Fibroblast of skin of right biceps (primary cell): Measurements from ENCODE around the gene RXRA.

ENCODE experiments used
- DNase-seq: peaks from one replicate; pipeline ENCODE4 v3.0.0-alpha.2; 2013

RXRA gene

GRCh38 chr9:134404376-134405358 is 78.4 kb downstream of the RXRA start:
- DNase-seq: no peak

- DNase-seq: no peak
Measured at GRCh38 chr9:134405527-134405926, 79.3 kb downstream of the RXRA start.

- DNase-seq: no peak
Measured at GRCh38 chr9:134406366-134407120, 80.3 kb downstream of the RXRA start.

- DNase-seq: peak; percentile 89
Measured at GRCh38 chr9:134407121-134407779, 81.0 kb downstream of the RXRA start.

- no peak for DNase-seq
Measured at GRCh38 chr9:134408389-134408788, 82.1 kb downstream of the RXRA start.

- DNase-seq: no peak
Measured at GRCh38 chr9:134408939-134409737, 82.9 kb downstream of the RXRA start.

GRCh38 chr9:134410071-134410834 is 84.0 kb downstream of the RXRA start:
- DNase-seq: no peak

- DNase-seq: no peak
Measured at GRCh38 chr9:134410835-134411217, 84.6 kb downstream of the RXRA start.

GRCh38 chr9:134411440-134412297 is 85.4 kb downstream of the RXRA start:
- no peak for DNase-seq

- no peak for DNase-seq
Measured at GRCh38 chr9:134412298-134412711, 86.0 kb downstream of the RXRA start.

- peak; percentile 27 for DNase-seq
Measured at GRCh38 chr9:134413112-134413715, 87.0 kb downstream of the RXRA start.

- DNase-seq: peak; percentile 86
Measured at GRCh38 chr9:134413890-134414623, 87.8 kb downstream of the RXRA start.

- no peak for DNase-seq
Measured at GRCh38 chr9:134414900-134415425, 88.7 kb downstream of the RXRA start.

GRCh38 chr9:134416385-134417015 is 90.2 kb downstream of the RXRA start:
- no peak for DNase-seq

GRCh38 chr9:134418354-134418753 is 92.1 kb downstream of the RXRA start:
- DNase-seq: no peak

- no peak for DNase-seq
Measured at GRCh38 chr9:134419000-134419683, 92.9 kb downstream of the RXRA start.

- no peak for DNase-seq
Measured at GRCh38 chr9:134419684-134420076, 93.4 kb downstream of the RXRA start.

GRCh38 chr9:134420281-134420845 is 94.1 kb downstream of the RXRA start:
- no peak for DNase-seq
